ENCODE results near the gene APBA3. TPM values are rescaled to one million over a fixed set of nuclear protein-coding genes. Genes with fewer than 3 reads are reported as not detected.

APBA3 gene
- total RNA-seq, 1 experiment from 2014 or later, result 34.0 TPM

DNA sequence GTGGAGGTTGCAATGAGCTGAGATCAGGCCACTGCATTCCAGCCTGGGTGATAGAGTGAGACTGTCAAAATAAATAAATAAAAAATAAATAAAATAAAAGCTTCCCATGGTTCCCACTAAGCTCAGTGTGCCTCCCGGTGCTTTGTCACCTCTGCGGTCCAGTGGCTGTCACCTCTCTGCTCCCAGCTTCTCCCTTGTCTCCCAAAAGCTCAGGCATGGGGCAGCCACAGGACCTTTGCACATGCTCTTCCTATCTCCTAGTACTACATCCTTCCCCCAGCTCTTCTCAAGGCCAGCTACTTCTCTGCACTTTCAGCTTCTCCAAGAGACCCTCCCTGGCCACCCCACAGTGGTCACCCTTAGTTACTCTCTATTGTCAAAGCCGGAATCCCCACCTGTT, 32.3 kb upstream of the APBA3 start:
- H3K27ac ChIP-seq (ENCODE audit: low read length), result no peak overlapping the region
- H3K4me1 ChIP-seq (ENCODE audit: control insufficient read depth, insufficient read depth, low read length), result no peaks in the 10 kb centered on the region
- ChIA-PET CTCF (interaction anchor here (0.6 kb wide), 1 partner anchor 495 kb away, joined by 3 read pairs; no protein-coding TSS in a partner anchor), POLR2A (interaction anchor here (0.7 kb wide), 1 partner anchor 9 kb away, joined by 4 read pairs; no protein-coding TSS in a partner anchor)
- intact Hi-C loops (cut with micrococcal nuclease; ENCODE audit: unreplicated experiment), result no loop called here
- ATAC-seq (no peak), DNase-seq (ENCODE audit: low read depth, low spot score) (no peak)
- H3K36me3 ChIP-seq (ENCODE audit: control insufficient read depth, insufficient read depth, low read length), result no peaks in the 10 kb centered on the region
- in situ Hi-C loops (cut with HindIII; ENCODE audit: low pct_unique_long_range_greater_than_20kb, low sequenced_read_pairs), result no loop called here
- no peaks in the 10 kb centered on the region for H3K27me3 ChIP-seq (ENCODE audit: control insufficient read depth, insufficient read depth, low read length)
- TF ChIP-seq POLR2AphosphoS5 (IDR thresholded peaks at IDR 0.05; ENCODE audit: low read depth, low read length), result no peak
- TF ChIP-seq TCF7L2 (IDR thresholded peaks at IDR 0.05; ENCODE audit: low read depth, low read length), result no peak
- TF ChIP-seq, protein P1, sequence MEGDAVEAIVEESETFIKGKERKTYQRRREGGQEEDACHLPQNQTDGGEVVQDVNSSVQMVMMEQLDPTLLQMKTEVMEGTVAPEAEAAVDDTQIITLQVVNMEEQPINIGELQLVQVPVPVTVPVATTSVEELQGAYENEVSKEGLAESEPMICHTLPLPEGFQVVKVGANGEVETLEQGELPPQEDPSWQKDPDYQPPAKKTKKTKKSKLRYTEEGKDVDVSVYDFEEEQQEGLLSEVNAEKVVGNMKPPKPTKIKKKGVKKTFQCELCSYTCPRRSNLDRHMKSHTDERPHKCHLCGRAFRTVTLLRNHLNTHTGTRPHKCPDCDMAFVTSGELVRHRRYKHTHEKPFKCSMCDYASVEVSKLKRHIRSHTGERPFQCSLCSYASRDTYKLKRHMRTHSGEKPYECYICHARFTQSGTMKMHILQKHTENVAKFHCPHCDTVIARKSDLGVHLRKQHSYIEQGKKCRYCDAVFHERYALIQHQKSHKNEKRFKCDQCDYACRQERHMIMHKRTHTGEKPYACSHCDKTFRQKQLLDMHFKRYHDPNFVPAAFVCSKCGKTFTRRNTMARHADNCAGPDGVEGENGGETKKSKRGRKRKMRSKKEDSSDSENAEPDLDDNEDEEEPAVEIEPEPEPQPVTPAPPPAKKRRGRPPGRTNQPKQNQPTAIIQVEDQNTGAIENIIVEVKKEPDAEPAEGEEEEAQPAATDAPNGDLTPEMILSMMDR (IDR thresholded peaks at IDR 0.05), result no peak
- TF ChIP-seq, protein P2, sequence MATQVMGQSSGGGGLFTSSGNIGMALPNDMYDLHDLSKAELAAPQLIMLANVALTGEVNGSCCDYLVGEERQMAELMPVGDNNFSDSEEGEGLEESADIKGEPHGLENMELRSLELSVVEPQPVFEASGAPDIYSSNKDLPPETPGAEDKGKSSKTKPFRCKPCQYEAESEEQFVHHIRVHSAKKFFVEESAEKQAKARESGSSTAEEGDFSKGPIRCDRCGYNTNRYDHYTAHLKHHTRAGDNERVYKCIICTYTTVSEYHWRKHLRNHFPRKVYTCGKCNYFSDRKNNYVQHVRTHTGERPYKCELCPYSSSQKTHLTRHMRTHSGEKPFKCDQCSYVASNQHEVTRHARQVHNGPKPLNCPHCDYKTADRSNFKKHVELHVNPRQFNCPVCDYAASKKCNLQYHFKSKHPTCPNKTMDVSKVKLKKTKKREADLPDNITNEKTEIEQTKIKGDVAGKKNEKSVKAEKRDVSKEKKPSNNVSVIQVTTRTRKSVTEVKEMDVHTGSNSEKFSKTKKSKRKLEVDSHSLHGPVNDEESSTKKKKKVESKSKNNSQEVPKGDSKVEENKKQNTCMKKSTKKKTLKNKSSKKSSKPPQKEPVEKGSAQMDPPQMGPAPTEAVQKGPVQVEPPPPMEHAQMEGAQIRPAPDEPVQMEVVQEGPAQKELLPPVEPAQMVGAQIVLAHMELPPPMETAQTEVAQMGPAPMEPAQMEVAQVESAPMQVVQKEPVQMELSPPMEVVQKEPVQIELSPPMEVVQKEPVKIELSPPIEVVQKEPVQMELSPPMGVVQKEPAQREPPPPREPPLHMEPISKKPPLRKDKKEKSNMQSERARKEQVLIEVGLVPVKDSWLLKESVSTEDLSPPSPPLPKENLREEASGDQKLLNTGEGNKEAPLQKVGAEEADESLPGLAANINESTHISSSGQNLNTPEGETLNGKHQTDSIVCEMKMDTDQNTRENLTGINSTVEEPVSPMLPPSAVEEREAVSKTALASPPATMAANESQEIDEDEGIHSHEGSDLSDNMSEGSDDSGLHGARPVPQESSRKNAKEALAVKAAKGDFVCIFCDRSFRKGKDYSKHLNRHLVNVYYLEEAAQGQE (IDR thresholded peaks at IDR 0.05; ENCODE audit: insufficient read depth in 1 of 2, low read depth in 2 of 2, low read length in 1 of 2), result no peak
- no peak for TF ChIP-seq SIN3A (IDR thresholded peaks at IDR 0.05; ENCODE audit: borderline replicate concordance, insufficient read depth, low read depth, low read length)
- H3K9me3 ChIP-seq (ENCODE audit: control insufficient read depth, insufficient read depth, low read depth, low read length), result no peaks in the 10 kb centered on the region
- no peak overlapping the region for H3K4me3 ChIP-seq (ENCODE audit: low read depth in 2 of 2, low read length in 2 of 2)
- no TSS peak for BruUV-seq (replicated peaks)

DNA sequence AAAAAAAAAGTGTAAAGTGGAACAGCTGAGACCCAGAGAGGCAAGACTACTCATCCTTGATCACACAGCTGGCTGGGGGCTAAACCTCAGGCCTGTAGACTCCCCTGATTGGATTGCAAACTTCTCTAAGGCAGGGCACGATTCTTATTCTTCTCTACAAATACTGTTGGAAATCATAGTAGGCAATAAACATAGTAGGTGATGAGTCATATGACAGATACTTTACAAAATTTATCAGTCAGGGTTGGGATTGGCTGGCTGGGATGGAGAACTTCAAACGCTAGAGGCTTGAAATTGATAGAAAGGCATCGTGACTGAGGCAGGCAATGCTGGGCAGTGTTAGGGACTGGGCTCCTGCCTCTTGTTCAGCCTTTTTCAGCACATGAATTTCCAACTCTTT, 30.6 kb upstream of the APBA3 start:
- intact Hi-C loops (cut with micrococcal nuclease; ENCODE audit: unreplicated experiment), result no loop called here
- TF ChIP-seq TCF7L2 (IDR thresholded peaks at IDR 0.05; ENCODE audit: low read depth, low read length), result no peak
- TF ChIP-seq, protein P2 (IDR thresholded peaks at IDR 0.05; ENCODE audit: insufficient read depth in 1 of 2, low read depth in 2 of 2, low read length in 1 of 2), result no peak
- no peak for TF ChIP-seq POLR2AphosphoS5 (IDR thresholded peaks at IDR 0.05; ENCODE audit: low read depth, low read length)
- no peak for TF ChIP-seq SIN3A (IDR thresholded peaks at IDR 0.05; ENCODE audit: borderline replicate concordance, insufficient read depth, low read depth, low read length)
- TF ChIP-seq, protein P1 (IDR thresholded peaks at IDR 0.05), result no peak
- Histone ChIP-seq H3K9me3 (ENCODE audit: control insufficient read depth, insufficient read depth, low read depth, low read length) (no peaks in the 10 kb centered on the region), H3K4me3 (ENCODE audit: low read depth in 2 of 2, low read length in 2 of 2) (no peak overlapping the region), H3K27me3 (ENCODE audit: control insufficient read depth, insufficient read depth, low read length) (no peaks in the 10 kb centered on the region), H3K27ac (ENCODE audit: low read length) (no peak overlapping the region), H3K4me1 (ENCODE audit: control insufficient read depth, insufficient read depth, low read length) (no peaks in the 10 kb centered on the region), H3K36me3 (ENCODE audit: control insufficient read depth, insufficient read depth, low read length) (no peaks in the 10 kb centered on the region)
- ChIA-PET POLR2A (no interaction called here), CTCF (interaction anchor here (0.7 kb wide), 1 partner anchor 34 kb away, joined by 10 read pairs; no protein-coding TSS in a partner anchor)
- no TSS peak for BruUV-seq (replicated peaks)
- ATAC-seq (no peak), DNase-seq (ENCODE audit: low read depth, low spot score) (no peak)
- in situ Hi-C loops (cut with HindIII; ENCODE audit: low pct_unique_long_range_greater_than_20kb, low sequenced_read_pairs), result no loop called here

All from Panc1 (cell line).